ENCODE measurements around the gene ASCL2.

Gene ASCL2

GRCh38 chr11:2271327-2272227, 1.2 kb upstream of the ASCL2 start:
- DNase-seq = no peak

- DNase-seq = no peak
These were observed 614 bp upstream of the ASCL2 start for GRCh38 chr11:2271077-2271326.

DNA sequence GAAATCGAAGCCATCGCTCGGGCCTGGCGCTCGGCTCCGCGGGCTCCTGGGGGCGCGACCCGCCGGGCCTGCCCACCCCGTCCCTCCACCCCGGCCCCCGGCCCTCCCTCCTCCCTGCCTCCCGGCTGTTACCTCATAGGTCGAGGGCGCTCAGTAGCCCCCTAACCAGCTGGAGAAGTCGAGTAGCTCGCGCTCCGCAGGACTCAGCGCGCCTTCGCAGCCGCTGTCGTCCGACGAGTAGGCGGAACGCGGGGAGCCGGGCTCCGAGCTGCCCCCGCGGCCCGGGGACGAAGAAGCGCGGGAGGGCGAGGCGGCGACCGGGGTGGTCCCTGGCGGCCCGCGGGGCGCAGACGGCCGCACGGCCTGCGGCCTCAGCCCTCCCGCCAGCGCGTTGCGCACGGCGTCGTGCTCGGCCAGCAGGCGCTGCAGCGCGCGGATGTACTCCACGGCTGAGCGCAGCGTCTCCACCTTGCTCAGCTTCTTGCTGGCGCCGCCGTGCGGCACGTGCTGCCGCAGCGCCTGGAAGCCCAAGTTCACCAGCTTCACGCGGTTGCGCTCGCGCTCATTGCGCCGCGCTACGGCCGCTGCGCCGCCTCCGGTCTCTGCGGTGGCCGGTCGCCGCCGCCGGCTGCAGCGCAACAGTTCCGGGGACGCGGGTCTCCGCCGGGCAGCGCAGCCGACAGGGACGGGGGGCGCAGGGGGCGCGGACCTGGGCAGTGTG, 627 bp downstream of the ASCL2 start:
- no peak for DNase-seq

- no peak for DNase-seq
These were observed 1.4 kb downstream of the ASCL2 start for GRCh38 chr11:2268729-2269600.

GRCh38 chr11:2267851-2268728, 2.3 kb downstream of the ASCL2 start:
- no peak for DNase-seq

- no peak for DNase-seq
These were observed 3.0 kb downstream of the ASCL2 start for GRCh38 chr11:2267306-2267850.

DNA sequence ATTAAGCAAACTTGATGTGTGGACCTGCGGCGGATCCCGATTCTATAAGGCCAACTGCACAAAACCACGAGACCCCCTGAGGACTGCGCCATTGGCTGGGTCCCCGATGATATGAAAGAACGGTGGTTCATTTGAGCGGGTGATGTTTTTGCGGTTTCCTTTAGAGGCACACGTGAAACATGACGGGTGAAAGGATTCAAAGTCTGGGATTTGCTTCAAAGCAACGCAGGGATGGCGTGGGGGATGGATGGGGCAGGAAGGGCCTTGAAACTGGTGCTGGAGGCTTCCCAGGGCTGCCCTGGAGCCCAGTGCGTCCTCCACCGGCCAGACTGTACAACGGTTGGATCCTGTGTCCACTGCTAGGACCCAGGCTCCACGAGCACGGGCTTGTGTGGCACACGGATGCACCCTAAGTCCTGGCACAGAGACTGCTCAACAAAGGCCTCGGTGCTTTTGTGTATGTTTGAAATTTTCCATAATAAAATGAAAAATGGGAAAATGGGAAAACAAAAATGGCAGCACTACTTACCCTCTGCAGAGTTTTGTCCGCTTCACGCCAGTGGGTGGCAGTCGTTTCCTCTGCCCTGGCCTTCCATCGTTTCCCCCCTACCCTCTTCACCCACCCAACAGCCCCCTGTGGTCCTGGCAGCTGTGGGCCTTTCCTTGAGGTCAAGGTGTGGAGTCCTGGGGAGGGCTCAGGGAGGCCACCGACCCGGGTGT, 3.6 kb downstream of the ASCL2 start:
- no peak for DNase-seq

DNA sequence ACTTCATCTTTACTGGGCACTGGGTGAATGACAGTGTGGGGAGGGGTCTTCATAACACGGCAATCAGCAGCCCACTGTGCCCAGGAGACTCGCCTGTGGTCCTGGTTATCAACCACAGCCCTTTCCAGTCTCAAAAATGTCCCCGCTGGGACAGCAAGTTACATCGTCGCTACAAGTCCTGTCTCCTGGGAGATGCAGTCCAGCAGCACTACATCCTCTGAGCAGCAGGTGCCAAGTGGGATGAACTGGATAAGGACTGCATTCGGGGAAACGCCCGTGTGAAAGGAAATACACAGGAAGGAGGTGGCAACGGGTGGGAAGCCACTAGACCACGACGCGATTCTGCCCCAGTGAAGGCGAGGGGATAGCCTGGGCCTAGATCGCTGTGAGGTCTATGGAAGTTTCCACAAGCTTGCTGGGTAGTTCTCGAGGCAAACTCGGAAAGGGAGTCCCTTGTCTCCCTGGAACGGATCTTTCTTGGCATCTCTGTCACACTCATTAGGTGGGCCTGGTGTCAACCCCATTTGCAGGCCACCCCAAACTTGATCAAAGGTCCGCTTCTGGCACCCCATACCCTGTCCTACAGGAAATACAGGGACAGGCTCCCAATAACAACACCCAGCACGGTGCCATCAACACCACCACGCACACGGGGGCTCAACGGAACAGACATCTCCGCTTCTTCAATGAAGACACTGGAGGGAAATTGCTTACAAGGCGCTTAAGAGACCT, 4.4 kb downstream of the ASCL2 start:
- DNase-seq = no peak

DNA sequence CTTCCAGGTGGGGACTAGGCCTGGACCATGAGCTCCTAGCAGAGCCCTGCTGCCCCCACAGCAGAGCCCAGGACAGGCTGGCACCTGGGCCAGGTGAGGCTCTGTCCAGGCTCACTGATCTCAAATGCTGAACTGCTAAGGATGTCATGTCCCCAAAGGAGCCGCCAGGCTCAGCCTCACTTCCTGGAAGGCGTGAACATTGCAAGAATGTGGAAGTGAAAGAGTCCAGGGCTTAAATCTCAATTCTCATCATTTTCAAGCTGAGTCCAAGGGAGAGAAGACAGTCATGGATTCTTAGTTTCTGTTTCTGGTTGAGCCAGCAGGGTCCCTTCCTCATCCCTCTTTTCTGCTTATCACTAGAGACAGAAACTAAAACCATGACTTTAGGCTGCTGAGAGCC, 5.0 kb downstream of the ASCL2 start:
- no peak for DNase-seq

- DNase-seq = no peak
These were observed 5.9 kb downstream of the ASCL2 start for GRCh38 chr11:2264366-2265053.

DNA sequence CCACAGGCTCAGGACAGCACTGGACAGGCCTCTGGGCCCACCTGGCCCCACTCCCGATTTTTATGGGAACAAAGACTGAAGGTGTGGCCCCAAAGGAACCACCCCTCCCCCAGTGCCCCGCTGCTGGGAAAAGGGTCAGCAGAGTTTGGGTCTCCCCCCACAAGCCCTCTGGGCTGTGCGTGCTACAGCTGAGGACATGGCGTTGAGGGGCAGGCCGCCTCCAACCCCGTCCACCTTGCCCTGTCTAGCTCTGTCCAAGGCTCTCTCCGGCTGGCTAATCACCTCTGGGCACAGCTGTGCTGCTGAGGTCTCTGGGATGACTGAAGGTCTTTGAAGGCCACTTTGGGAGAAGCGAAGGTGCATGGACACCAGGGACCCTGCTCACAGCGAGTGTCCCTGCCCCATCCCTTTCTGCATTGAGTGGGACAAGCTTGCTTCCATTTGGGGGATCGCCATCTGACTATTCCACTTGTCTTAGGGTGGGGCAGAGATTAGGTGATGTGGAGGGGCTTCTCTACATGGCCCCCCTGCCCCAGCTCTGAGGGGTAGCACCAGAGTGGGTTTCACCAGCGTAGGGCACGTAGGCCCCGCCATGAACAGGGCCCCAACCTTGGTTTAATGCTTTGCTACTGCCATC, 6.5 kb downstream of the ASCL2 start:
- DNase-seq = no peak

DNA sequence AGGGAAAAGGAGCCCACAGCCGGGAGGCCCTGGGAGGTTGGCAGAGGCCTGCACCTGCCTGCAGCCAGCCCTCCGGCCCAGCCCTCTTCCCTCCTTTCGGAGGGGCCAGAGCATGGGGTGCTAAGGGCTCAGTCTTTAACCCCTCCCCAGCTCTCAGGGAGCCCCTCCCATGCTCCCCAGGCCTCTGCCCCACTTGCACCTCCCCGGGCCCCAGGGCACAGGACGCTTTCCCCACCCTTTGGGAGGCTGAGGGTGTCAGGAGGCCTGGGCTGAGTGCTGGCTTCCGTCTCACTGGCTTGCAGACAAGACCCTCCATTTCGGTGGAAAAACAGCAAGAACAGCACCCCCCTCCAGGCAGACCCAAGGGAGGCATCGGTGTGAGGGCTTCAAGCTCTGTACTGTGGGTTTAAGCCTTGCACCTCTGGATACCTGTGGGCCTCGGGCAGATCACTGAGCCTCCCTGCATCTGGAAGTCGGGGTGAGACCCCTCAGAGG, 7.3 kb downstream of the ASCL2 start:
- DNase-seq = no peak

GRCh38 chr11:2262301-2263070, 7.9 kb downstream of the ASCL2 start:
- DNase-seq = no peak

- no peak for DNase-seq
These were observed 8.8 kb downstream of the ASCL2 start for GRCh38 chr11:2261436-2262230.

DNA sequence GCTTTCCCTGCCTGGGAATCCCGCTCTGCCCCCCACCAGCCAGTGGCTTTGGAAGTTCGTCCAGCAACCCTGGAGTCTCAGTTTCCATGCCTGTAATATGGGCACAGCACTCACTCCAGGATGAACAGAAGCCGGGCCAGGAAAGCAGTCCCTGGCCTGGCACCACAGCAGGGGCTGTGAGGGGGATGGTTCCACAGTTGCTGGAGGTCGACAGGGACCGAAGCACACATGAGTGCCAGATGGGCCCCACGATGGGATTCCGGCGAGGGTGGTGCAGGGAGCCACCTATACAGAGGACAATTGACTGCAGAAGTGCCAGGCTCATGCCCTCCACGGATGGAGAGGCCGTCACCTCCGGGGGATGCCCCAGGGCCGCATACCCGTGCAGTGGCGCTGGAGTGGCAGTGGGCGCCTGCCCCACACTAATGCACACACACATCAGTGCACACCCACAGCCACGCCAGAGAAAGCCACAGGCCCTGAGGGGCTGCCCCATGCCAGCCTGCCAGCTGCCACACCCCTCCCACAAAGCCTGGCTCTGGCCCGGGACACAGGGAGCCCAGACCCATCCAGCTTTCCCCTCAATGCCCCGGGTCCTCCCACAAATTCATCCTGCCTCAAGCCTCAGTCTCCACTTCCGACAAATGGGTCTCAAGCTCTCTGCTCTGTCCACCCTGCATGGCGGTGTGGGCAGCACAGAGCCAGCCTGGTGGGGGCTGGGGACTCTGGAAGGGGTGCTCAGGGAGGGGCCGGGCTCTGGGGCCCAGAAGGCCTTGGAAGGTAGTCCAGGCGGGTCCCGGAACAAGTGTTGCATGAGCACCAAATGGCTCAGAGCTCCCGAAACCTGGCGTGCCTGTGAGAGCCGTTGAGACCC, 9.7 kb downstream of the ASCL2 start:
- no peak for DNase-seq

DNA sequence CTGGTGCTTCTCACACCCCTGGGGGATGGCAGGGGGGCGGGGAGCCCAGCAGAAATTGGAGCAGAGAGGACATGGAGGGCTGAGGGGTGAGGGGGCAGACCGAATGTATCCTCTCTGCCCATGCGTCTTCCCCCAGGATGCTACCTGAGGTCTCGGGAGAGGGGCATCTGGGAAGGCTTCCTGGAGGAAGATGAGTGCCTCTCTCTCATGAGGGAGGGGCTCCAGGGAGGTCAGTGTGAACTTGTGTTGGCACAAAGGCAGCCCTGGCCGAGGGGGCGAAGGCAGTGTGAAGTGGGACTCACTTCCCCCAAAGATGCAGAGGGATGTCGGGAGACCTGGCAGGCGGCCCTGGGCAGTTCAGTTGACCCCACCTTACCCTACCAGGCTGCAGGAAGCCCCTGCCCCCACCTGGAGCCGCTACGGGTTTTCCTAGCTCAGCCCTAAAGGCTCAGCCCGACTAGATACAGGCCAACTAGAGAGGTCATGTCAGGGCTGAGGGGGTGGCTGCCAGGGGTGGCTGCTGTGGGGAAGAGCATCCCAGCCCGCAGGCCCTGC, 10.4 kb downstream of the ASCL2 start:
- DNase-seq = no peak

DNA sequence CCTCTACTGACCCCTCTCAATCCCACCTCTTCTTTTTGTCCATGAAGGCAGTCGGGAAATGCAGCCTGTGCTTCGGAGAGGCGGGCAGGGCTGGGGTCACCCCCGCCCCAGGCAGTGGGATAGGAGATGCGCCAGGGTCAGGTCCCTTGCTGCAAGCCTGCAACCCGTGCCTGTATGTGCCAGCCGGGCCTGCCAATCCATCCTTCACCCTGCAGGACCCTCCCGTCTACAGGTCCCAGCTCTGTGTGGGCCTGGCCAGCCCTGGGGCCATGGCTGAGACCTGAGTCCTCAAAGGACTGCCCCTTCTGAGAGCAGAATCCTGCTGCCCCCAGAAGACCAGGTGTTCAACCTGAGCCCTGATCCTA, 10.9 kb downstream of the ASCL2 start:
- DNase-seq = no peak

Data from SHP77 (cell line).